Posterior cingulate gyrus (tissue), 11 donors: ENCODE data around the gene ATP6V1A.

Source experiments
- DNase-seq, 10 donors: peaks; one replicate each; pipeline versions ENCODE4 v3.0.0 to v3.0.0-alpha.2; 2020 to 2021; ENCODE audit warnings: mixed read lengths in 3 of 10
- intact Hi-C: fragments of 100-400 bp; cut with DNase I; formaldehyde crosslinking; loops from one replicate; pipeline ENCODE4 v1.15.1; 2023

The ATP6V1A gene

GRCh38 chr3:113746548-113747282 is at the start of gene ATP6V1A:
Gene ATP6V1A, plus strand, starts transcription at chr3:113747035. Its CDS starts 31,719 bp downstream, at chr3:113778754.
- DNase-seq: peak; percentile 87 to 99 (median 90)
- intact Hi-C loops: loop anchor here (1.0 to 10.0 kb wide), 2 partner anchors 50 to 408 kb away; partner anchors contain the start of gene USF3

- no peak for DNase-seq
- intact Hi-C loops: no loop called here
Observed at GRCh38 chr3:113697500-113698090, 49.2 kb upstream of the ATP6V1A start.

GRCh38 chr3:113698213-113698742 is 48.6 kb upstream of the ATP6V1A start:
- intact Hi-C loops: no loop called here

GRCh38 chr3:113698956-113699355 is 47.9 kb upstream of the ATP6V1A start:
- intact Hi-C loops: no loop called here
- DNase-seq: no peak

More at GRCh38 chr3:113698213-113698742, 48.6 kb upstream of the ATP6V1A start:
- DNase-seq: no peak

GRCh38 chr3:113707835-113708234 is 39.0 kb upstream of the ATP6V1A start:
- intact Hi-C loops: no loop called here
- DNase-seq: no peak

GRCh38 chr3:113712129-113712528 is 34.7 kb upstream of the ATP6V1A start:
- intact Hi-C loops: no loop called here
- no peak for DNase-seq

GRCh38 chr3:113714702-113715101 is 32.1 kb upstream of the ATP6V1A start:
- no peak for DNase-seq
- intact Hi-C loops: no loop called here

GRCh38 chr3:113717308-113717707 is 29.5 kb upstream of the ATP6V1A start:
- intact Hi-C loops: no loop called here
- no peak for DNase-seq

GRCh38 chr3:113717818-113718217 is 29.0 kb upstream of the ATP6V1A start:
- no peak for DNase-seq
- intact Hi-C loops: no loop called here

- intact Hi-C loops: no loop called here
Observed at GRCh38 chr3:113719294-113719693, 27.5 kb upstream of the ATP6V1A start.

GRCh38 chr3:113719758-113720157 is 27.1 kb upstream of the ATP6V1A start:
- intact Hi-C loops: no loop called here
- DNase-seq: no peak

More at GRCh38 chr3:113719294-113719693, 27.5 kb upstream of the ATP6V1A start:
- DNase-seq: no peak

- no peak for DNase-seq
- intact Hi-C loops: no loop called here
Observed at GRCh38 chr3:113721636-113722035, 25.2 kb upstream of the ATP6V1A start.

- DNase-seq: no peak
- intact Hi-C loops: no loop called here
Observed at GRCh38 chr3:113728661-113729060, 18.2 kb upstream of the ATP6V1A start.

GRCh38 chr3:113730550-113730949 is 16.3 kb upstream of the ATP6V1A start:
- intact Hi-C loops: loop anchor here (10.0 kb wide), 1 partner anchor 184 kb away; no protein-coding TSS in a partner anchor
- no peak for DNase-seq

- intact Hi-C loops: loop anchor here (10.0 kb wide), 1 partner anchor 183 kb away; no protein-coding TSS in a partner anchor
Observed at GRCh38 chr3:113731694-113732093, 15.1 kb upstream of the ATP6V1A start.

GRCh38 chr3:113736548-113737089 is 10.2 kb upstream of the ATP6V1A start:
- intact Hi-C loops: loop anchor here (5.0 to 10.0 kb wide), 3 partner anchors 101 to 321 kb away; partner anchors contain the start of genes CCDC191, GRAMD1C and QTRT2
- no peak for DNase-seq

More at GRCh38 chr3:113731694-113732093, 15.1 kb upstream of the ATP6V1A start:
- DNase-seq: no peak

GRCh38 chr3:113741086-113741485 is 5.7 kb upstream of the ATP6V1A start:
- intact Hi-C loops: loop anchor here (10.0 kb wide), 1 partner anchor 414 kb away; no protein-coding TSS in a partner anchor
- no peak for DNase-seq

GRCh38 chr3:113741620-113742019 is 5.2 kb upstream of the ATP6V1A start:
- DNase-seq: no peak
- intact Hi-C loops: loop anchor here (10.0 kb wide), 1 partner anchor 413 kb away; no protein-coding TSS in a partner anchor

GRCh38 chr3:113743006-113743630 is 3.7 kb upstream of the ATP6V1A start:
- no peak for DNase-seq
- intact Hi-C loops: loop anchor here (10.0 kb wide), 1 partner anchor 412 kb away; no protein-coding TSS in a partner anchor
